ENCODE results near the gene ATAD5. TPM values are rescaled to one million over a fixed set of nuclear protein-coding genes. Genes with fewer than 3 reads are reported as not detected.
"Not testable (repeated sequence)": the region's sequence is repeated elsewhere in the genome, so short reads cannot be mapped to it uniquely, and the experiment has no call there.

The ATAD5 gene
- total RNA-seq, 1 donor from 2014 or later = 6.3 TPM

DNA sequence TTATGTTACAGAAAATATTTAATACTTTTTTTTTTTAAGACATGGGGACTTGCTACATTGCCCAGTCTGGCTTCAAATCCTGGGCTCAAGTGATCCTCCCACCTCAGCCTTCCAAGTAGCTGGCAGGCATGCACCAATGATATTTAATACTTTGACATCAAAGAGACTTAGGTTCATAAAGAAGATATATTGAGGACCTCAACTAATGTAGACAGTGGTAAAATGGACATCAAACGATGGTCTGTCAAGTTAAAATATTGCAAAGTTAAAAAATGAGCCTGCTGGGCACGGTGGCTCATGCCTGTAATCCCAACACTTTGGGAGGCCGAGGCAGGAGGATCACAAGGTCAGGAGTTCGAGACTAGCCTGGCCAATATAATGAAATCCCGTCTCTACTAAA, 65.5 kb downstream of the ATAD5 start:
- DNase-seq (ENCODE audit: low spot score) = no peak
- Mint-ChIP-seq H3K27ac (ENCODE audit: unreplicated experiment) (no peak overlapping the region), H3K4me3 (ENCODE audit: unreplicated experiment) (no peak overlapping the region), H3K9me3 (ENCODE audit: unreplicated experiment) (no peaks in the 10 kb centered on the region), H3K27me3 (ENCODE audit: unreplicated experiment) (no peaks in the 10 kb centered on the region), H3K4me1 (ENCODE audit: unreplicated experiment) (peaks cover 6% of the 10 kb centered on the region), H3K36me3 (ENCODE audit: low read depth, unreplicated experiment) (peaks cover 4% of the 10 kb centered on the region)
- TF ChIP-seq, protein P1, sequence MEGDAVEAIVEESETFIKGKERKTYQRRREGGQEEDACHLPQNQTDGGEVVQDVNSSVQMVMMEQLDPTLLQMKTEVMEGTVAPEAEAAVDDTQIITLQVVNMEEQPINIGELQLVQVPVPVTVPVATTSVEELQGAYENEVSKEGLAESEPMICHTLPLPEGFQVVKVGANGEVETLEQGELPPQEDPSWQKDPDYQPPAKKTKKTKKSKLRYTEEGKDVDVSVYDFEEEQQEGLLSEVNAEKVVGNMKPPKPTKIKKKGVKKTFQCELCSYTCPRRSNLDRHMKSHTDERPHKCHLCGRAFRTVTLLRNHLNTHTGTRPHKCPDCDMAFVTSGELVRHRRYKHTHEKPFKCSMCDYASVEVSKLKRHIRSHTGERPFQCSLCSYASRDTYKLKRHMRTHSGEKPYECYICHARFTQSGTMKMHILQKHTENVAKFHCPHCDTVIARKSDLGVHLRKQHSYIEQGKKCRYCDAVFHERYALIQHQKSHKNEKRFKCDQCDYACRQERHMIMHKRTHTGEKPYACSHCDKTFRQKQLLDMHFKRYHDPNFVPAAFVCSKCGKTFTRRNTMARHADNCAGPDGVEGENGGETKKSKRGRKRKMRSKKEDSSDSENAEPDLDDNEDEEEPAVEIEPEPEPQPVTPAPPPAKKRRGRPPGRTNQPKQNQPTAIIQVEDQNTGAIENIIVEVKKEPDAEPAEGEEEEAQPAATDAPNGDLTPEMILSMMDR (IDR thresholded peaks at IDR 0.05; ENCODE audit: unreplicated experiment) = no peak

DNA sequence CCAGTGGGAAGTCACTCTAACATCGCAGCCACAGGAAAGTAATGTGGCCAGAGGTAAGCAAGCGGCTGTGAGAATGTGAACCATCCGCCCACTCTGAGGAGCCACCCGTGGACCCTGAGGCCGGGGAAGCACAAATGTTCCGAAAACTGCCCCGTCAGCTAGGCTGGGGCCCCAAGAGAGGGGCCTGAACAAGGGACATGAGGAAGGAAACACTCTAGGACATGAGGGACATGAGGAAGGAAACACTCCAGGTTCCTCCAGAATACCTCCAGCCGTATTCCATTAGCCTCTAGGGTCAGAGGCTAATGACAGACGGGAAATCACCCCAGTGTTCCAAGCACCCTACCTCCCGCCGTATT, 74.0 kb downstream of the ATAD5 start:
- peak overlapping the region; percentile 99 for H3K4me3 Mint-ChIP-seq (ENCODE audit: unreplicated experiment)
- H3K4me1 Mint-ChIP-seq (ENCODE audit: unreplicated experiment) = peaks cover 9% of the 10 kb centered on the region
- H3K27ac Mint-ChIP-seq (ENCODE audit: unreplicated experiment) = peak overlapping the region; percentile 90
- H3K27me3 Mint-ChIP-seq (ENCODE audit: unreplicated experiment) = peaks cover 1% of the 10 kb centered on the region
- peaks cover 7% of the 10 kb centered on the region for H3K36me3 Mint-ChIP-seq (ENCODE audit: low read depth, unreplicated experiment)
- TF ChIP-seq, protein P1 (IDR thresholded peaks at IDR 0.05; ENCODE audit: unreplicated experiment) = no peak
- peak; percentile 24 for DNase-seq (ENCODE audit: low spot score)
- no peaks in the 10 kb centered on the region for H3K9me3 Mint-ChIP-seq (ENCODE audit: unreplicated experiment)

DNA sequence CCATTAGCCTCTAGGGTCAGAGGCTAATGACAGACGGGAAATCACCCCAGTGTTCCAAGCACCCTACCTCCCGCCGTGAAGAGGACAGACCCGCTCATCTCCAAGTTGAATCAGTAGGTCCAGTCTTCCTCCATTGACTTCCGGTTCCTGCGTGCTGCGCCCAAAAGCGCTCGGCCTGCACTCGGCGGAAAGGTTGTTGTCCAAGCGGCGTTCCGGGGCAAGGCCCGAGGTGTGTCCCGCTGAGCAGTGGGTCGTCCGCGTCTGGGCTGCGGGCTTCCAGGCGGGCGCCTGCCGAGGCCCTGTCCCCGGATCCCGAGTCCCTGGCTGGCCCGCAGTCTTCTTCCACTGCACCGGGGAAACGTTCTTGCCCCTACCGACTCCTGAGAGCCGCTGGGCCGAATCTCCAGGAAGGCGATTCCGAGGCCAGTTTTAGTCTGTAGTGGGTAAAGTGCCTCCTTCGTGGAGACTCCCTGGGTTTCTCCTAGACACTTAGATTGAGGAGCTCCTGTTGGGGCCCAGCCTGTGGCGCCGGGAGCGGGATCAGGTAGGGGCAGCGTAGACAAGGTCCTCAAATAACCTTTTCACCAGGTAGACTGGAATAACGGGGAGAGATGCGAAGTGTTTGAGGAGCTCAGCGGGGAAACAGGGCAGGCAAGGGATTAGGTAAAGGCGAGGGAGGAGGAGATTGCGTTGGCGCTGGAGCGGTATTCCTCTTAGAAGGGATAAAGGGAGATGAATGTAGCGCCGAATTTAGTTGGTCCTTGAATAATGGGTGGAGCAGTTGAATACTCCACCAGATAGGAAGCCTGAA, 74.5 kb downstream of the ATAD5 start, which contains the start of gene TEFM:
Gene TEFM, minus strand, starts transcription at position 138 of the 811 bp plus-strand sequence. Its CDS starts 40 bp downstream, at position 98.
- peak; percentile 90 for DNase-seq (ENCODE audit: low spot score)
- Mint-ChIP-seq H3K9me3 (ENCODE audit: unreplicated experiment) (no peaks in the 10 kb centered on the region), H3K27ac (ENCODE audit: unreplicated experiment) (peak within 1 kb of the TSS; percentile 90), H3K4me1 (ENCODE audit: unreplicated experiment) (peaks cover 9% of the 10 kb centered on the region), H3K36me3 (ENCODE audit: low read depth, unreplicated experiment) (peaks cover 7% of the 10 kb centered on the region), H3K27me3 (ENCODE audit: unreplicated experiment) (peaks cover 1% of the 10 kb centered on the region), H3K4me3 (ENCODE audit: unreplicated experiment) (peak within 1 kb of the TSS; percentile 99)
- TF ChIP-seq, protein P1 (IDR thresholded peaks at IDR 0.05; ENCODE audit: unreplicated experiment) = no peak

DNA sequence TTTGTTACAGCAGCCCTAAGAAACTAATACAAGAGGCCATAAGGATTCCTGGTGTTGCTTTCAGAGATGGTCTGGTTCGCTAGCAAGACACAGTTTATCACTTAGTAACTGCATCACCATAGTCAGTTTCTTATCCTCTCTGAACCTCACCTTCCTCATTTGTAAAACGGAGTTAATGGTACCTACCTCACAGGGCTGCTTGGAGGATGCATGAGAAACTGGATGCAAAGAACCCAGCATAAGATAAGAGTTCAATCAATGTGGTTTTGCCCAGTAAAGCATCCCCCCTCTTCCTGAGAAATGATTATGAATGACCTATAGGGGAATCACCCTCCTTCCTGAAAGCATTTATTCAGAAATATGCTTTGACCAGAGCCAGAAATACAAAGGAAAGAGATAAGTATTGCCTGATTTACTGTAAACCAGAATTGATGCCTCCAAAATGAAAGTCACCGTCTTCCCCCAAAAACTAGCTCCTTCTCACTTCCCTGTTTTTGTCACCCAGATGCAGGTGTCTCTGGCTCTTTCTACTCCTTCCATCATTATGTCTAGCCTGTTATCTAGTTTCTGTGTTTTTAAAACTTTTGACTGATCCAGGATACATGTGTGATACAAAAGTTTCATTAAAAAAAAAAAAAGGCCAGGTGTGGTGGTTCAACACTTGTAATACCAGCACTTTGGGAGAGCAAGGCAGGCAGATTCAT, 77.1 kb downstream of the ATAD5 start:
- Mint-ChIP-seq H3K27ac (ENCODE audit: unreplicated experiment) (no peak overlapping the region), H3K4me3 (ENCODE audit: unreplicated experiment) (no peak overlapping the region), H3K4me1 (ENCODE audit: unreplicated experiment) (peaks cover 7% of the 10 kb centered on the region), H3K27me3 (ENCODE audit: unreplicated experiment) (peaks cover 1% of the 10 kb centered on the region), H3K36me3 (ENCODE audit: low read depth, unreplicated experiment) (peaks cover 3% of the 10 kb centered on the region), H3K9me3 (ENCODE audit: unreplicated experiment) (no peaks in the 10 kb centered on the region)
- TF ChIP-seq, protein P1 (IDR thresholded peaks at IDR 0.05; ENCODE audit: unreplicated experiment) = no peak
- DNase-seq (ENCODE audit: low spot score) = no peak

DNA sequence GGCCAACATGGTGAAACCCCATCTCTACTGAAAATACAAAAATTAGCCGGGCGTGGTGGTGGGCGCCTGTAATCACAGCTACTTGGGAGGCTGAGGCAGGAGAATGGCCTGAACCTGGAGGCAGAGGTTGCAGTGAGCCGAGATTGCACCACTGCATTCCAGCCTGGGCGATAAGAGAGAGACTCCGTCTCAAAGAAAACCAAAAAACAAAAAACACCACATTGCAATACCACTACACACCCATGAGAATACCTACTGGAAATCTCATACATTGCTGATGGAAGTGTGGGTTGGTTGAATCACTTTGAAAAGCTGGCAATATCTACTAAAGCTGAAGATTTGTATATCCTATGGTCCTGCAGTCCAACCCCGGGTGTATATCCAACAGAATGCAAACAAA, 78.4 kb downstream of the ATAD5 start:
- not testable (repeated sequence) for H3K4me1 Mint-ChIP-seq (ENCODE audit: unreplicated experiment); H3K36me3 Mint-ChIP-seq (ENCODE audit: low read depth, unreplicated experiment); DNase-seq (ENCODE audit: low spot score); H3K27ac Mint-ChIP-seq (ENCODE audit: unreplicated experiment); H3K4me3 Mint-ChIP-seq (ENCODE audit: unreplicated experiment); H3K9me3 Mint-ChIP-seq (ENCODE audit: unreplicated experiment); H3K27me3 Mint-ChIP-seq (ENCODE audit: unreplicated experiment)

Measured in endothelial cell (in vitro differentiated cells).